ENCODE measurements around the gene GLYATL1B.
"Not testable (repeated sequence)": the region's sequence is repeated elsewhere in the genome, so short reads cannot be mapped to it uniquely, and the experiment has no call there.

Gene GLYATL1B

DNA sequence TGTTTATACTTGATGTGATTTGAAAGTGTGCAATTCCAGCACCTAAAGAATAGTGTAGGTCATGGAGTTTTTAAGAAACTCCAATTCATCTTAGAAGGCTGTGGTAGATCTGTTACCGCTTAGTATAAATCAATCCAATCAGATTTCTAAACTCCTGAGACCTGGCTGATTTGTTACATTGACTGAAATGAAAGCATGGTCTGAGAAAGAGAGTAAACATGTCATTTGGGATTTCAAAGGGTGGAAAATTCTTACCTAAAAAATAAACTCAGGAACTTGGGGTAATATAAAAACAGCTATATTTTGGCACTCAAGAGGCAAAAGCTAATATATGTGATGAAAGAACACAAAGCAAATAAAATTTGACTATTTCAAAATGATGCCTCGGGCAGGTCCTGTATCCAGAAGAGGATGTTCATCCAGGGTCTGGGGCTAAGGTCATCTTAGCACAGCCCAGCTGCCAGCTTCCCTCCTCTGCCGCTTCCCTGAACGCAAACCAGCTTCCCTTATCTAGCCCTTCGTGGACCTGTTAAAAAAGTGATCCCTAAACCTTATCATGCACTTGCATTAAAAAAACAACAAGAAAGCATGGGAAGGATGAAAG, 10.0 kb downstream of the GLYATL1B start:
- not testable (repeated sequence) for DNase-seq (ENCODE audit: low spot score)

DNA sequence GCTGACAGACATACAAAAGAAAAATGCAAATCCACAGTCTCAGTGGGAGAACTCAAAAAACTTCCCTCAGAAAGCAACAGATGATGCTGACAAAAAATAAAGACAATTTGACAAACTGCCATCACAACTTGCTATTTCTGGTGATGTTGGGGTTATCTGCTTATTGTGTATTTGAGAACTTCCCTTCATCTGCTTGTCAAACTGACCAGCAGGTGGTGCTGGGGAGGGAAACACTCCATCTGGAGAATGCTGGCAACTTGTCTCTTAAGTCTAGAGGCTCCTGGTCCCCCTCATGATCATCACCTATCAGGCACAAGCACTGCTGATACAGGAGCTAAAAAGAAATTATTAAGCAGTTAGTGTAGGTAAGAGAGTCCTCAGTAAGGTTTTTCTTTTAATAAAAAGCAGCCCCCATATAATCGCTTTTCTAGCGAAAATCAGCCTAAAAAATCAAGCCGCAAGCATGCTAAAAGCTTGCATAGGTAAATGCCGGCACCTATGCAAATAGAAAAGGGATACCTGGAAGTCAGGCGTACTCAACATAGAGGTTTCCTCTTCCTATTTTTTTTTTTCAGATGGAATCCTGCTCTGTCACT, 11.1 kb downstream of the GLYATL1B start:
- DNase-seq (ENCODE audit: low spot score): peak; percentile 54

DNA sequence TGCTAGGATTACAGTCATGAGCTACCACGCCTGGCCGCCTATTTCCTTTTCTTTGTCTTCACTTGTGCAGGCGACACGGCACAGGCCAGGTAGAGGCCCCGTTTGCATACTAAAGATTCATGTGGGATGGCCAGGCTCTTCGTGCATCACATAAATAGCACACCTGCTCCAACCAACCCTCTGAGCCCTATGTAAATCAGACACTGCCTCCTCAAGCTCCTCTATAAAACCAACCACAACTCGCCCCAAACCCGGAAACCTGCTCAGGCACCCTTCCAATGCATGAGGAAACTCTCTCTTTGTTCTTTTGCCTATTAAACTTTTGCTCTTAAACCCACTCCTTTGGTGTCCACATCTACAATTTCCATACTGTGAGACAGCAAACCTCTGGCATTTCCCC, 11.8 kb downstream of the GLYATL1B start:
- DNase-seq (ENCODE audit: low spot score): not testable (repeated sequence)

DNA sequence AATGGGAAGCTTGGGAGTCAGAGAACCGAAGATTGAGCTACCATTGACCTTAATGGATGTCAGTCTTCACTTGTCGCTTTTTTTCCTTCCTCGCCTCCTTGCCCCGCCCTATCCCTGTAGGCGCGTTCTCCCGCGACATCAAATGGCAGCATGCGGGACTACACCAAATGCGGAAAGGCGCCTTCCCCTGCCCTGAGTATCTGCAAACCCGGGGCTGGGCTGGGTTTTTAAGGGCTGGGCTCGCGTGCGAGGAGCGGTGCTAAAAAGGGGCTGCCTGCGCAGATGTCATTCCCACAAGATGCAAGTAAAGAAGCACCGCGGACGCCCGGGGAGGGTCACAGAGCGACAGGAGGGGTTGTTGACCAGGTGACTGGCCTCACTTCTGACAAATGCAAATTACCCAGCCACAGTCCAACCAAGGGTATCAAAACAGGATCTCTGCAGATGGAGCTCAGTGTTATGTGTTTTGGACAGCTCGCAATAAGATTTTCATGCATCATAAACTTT, 16.2 kb downstream of the GLYATL1B start:
- peak; percentile 27 for DNase-seq (ENCODE audit: low spot score)

DNA sequence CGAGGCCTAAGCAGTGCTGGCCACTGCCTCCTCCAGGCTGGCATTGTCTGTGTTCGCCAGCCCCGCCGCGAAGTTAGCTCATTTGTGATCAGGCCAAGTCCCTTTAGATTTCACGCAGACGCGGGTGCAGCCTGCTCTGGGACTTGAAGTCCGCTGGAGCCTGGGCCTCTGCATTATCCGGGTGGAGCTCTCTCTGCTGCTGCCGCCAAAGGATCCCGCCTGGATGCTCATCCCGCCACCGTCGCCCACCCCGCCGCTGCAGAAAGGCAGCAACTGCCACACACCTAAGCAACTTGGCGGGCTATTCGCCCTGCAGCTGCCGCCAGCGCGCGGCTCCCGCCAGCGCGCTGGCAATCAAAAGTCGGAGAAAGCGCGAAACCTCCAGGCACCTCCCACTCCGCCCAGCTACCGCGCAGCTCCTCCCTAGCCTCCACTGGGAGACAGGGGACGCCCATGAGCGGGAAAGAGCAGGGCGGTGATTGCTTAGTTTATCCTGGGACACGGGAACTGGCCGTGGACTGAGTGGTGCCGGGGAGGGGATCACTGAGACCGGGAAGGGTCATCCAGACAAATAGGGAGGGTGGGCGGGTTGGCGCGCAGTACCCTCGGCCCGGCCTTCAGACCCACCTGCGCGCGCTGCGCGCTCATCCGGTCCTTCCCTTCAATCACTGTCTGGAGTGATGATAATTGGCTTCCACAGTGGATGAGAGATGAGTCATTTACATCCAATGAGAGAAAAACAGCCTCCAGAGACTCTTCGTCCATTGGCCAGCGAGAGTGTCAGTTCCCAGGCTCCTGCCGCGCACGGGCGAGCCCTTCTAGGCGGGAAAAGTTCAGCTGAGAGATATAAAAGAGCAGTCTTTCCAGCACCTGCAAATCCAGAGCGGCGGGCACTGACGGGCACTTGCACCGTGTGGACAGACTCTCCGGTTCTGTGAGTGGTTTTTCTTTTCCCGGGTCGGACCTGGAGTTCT, 20.5 kb downstream of the GLYATL1B start, which contains the start of gene FAM111B:
TSS of gene FAM111B (plus strand) at position 875 of the 974 bp plus-strand sequence. CDS start 2,389 bp downstream, outside the sequence.
- DNase-seq (ENCODE audit: low spot score): peak; percentile 31

DNA sequence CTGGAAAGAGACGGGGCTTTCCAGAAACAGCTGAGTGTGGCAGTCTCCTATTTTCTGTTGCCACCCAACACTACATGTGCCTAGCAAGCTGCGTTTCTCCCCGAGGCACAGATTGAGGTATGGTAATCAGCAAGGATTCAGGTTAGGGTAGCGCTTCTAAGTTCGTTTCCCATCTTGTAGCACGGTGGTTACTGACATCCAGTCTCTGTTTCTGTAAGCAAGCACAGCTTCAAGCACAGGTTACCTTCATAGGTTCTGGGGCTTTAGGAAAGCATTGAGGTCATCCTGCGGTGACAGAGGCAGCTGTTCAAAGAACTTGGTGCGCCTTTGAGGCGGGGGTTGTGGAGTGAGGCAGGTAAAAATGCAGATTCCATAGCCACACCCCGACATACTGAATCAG, 21.6 kb downstream of the GLYATL1B start:
- DNase-seq (ENCODE audit: low spot score): not testable (repeated sequence)

DNA sequence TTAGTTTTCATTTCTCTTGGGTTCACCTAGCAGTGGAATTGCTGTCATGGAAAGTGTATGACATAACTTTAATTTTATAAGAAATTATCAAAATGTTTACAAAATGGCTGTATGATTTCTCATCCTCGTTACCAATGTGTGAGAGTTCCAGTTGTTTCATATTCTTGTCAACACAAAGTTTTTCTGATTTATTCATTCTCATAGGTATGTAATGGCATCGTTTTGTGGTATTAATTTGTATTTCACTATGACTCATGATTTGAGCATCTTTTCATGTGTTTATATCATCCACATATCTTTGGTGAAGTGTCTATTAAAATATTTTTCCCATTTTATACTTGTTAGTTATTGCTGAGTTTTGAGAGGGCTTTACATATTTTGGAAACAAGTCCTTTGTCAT, 26.4 kb downstream of the GLYATL1B start:
- no peak for DNase-seq (ENCODE audit: low spot score)

DNA sequence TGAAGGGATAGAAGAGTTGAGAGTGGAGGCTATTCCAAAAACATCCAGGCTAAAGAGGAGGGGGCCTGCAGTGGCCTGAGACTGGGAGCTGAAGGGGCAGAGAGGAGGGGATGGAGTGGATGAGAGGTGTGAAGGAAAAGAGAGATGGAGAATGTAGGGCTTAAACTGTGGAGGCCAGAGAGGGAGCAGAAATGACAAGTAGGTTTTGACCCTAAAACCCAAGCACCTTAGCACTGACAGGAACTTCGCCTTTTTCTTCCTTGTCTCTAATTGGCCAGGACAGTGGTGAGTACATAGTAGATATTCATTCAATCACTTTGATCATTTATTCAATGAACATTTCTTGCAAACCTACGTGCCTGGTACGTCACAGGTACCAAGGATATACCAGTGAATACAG, 28.2 kb downstream of the GLYATL1B start:
- no peak for DNase-seq (ENCODE audit: low spot score)

DNA sequence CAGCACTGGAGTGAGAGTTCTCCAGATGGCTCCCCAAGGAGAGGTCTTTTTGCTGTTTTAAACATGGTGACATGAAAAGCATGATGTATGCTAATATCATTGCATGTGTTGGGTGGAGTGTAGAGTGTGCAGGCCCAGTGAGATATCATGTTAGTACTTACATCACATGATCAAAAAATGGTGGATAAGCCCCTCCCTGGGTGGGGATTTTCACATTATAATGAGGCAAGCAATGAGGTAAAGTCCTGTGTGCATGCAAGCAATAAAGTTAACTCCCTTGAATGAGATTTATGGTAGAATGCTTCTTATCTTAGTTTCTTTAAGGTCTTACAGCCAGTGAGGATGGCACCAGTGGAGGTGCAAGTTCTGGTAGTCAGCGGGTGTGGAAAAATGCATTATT, 29.4 kb downstream of the GLYATL1B start:
- DNase-seq (ENCODE audit: low spot score): no peak

DNA sequence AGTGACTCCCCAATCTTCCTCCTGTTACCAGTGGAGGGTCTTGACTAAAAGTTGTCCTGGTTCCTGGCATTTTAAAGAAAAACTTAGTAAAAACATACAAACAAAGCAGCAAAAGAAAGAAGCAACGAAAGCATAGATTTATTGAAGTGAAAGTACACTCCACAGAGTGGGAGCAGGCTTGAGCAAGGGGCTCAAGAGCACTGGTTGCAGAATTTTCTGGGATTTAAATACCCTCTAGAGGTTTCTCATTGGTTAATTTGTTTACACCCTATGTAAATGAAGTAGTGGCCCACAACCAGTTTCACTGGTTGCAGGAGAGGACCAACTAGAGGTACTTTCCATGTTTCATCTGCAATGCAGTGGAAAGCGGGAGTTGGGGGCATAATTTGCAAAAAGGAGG, 31.7 kb downstream of the GLYATL1B start:
- no peak for DNase-seq (ENCODE audit: low spot score)

DNA sequence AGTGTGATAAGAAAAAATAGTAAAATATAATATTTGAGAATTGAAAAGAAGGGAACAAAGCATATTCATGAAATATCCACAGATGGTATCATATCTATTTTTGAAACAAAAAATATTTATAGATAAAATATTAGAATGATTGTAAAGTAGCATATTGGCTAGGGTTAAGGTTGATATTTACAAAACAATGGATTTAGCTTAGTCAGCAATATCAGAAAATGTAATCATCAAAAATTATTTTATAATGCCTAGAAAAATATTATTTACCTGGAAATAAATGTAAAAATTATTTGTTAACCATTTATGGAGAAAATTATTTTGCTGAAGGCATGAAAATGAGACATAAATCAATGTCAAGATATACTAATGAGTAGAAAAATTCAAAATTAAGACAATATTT, 33.7 kb downstream of the GLYATL1B start:
- no peak for DNase-seq (ENCODE audit: low spot score)

DNA sequence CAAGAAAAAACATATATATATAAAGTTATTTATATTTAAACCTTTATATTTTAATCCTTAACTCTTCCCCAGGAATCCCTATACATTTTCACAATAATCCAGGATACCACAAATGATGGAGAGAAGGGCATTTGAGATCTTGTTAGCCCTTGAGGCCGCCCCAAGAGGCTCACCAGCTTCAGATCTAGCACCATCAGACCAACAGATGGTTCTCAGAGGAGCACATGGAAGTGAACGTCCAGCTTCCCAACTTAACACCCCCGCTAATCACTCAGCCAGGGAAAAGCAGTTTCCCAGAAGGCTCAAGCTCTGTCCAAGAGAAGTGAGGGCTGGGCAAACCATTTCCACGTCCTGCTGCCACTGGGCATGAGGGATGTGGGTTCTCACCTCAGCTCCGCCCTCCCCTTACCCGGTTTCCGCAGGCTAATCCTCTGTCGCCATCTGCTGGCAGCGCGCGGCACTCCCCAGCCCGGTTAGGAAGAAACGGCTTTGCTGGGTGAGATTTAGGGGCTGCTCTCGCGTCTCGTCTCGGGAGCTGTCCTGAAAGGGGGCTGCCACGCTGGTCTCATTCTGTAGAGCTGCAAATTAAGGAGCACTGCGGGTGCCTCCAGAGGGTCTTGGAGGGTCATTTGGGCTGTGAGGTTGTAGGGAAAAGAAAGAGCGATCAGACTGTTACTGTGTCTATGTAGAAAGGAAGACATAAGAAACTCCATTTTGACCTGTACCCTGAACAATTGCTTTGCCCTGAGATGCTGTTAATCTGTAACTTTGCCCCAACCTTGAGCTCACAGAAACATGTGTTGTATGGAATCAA, 49.7 kb downstream of the GLYATL1B start:
- peak; percentile 78 for DNase-seq (ENCODE audit: low spot score)

DNA sequence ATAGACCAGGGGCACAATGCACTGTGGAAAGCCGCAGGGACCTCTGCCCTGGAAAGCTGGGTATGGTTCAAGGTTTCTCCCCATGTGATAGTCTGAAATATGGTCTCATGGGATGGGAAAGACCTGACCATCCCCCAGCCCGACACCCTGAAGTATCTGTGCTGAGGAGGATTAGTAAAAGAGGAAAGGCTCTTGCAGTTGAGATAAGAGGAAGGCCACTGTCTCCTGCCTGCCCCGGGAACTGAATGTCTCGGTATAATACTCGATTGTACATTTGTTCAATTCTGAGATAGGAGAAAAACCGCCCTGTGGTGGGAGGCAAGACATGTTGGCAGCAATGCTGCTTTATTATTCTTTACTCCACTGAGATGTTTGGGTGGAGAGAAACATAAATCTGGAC, 50.4 kb downstream of the GLYATL1B start:
- DNase-seq (ENCODE audit: low spot score): not testable (repeated sequence)

DNA sequence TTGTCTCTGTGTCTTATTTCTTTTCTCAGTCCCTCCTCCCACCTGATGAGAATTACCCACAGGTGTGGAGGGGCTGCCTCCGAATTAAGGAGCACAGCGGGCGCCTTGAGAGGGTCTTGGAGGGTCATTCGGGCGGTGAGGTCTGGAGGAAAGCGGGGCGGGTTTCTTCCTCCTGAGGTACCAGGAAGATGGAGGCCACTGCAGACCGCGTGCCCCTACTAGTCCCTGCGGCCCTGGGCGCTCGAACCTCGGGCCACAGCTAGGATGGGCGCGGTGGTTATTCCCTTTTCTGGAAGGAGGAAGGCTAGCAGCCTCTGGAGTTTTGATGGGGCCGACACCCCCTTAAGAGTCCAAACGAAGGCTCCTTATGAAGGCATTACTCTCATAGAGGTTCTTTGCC, 51.1 kb downstream of the GLYATL1B start:
- no peak for DNase-seq (ENCODE audit: low spot score)

DNA sequence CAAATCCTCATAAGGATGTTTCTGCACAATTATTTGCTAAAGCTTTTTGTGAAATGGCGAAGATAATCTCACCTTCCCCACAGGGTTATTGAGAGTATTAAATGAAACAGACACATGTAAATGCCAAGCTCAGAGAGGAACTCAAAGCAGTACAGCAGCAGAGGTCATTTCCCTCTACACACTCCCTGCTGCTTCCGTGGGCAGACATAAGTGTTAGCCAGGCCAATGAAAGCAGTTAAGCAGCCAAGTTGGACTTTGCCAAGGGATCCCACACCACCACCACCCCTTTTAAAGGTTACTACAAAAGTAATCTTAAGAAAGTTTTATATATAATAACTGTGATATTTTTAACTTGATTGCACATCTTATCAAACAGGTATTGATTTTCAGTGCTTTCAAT, 52.5 kb downstream of the GLYATL1B start:
- DNase-seq (ENCODE audit: low spot score): no peak

DNA sequence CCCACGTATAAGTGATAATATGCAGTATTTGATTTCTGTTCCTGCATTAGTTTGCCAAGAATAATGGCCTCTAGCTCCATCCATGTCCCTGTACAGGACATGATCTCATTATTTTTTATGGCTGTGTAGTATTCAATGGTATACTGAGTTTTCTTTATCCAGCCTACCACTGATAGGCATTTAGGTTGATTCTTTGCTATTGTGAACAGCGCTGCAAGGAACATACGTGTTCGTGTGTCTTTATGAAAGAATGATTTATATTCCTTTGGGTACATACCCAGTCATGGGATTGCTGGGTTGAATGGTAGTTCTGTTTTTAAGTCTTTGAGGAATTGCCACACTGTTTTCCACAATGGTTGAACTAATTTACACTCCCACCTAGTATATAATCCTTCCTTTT, 55.1 kb downstream of the GLYATL1B start:
- no peak for DNase-seq (ENCODE audit: low spot score)

DNA sequence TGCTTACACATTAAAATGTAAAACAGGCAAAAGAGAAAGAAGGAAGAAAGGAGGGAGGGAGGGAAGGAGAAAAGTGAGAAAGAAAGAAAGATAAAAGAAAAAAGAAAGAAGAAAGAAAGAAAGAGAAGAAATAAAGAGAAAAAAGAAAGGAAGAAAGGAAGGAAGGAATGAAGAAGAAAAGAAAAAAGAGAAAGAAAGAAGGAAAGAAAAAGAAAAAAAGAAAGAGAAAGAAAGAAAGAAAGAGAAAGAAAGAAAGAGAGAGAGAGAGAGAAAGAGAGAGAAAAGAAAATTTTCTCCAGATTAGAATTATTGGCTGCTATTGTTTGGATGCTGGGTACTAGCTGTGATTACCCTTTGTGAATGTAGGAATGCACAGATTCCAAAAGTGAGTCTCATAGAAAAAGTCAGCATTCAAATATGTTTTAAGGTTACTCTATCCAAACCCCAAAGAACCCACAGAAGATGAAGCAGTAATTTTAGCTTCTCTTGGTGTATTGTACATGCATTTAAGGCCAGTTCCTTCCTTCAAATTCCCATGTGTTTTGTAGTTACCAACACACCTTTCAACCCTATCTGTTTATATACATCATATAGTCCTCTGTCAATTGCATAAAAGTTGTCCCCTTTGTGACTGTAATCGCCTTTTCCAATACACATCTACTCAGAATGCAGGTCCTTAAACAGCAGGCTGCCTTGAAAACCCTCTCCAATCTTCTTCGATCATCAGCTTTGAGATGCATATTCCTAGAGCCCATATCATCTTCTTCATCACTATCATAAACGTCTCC, 55.8 kb downstream of the GLYATL1B start:
- peak; percentile 4 for DNase-seq (ENCODE audit: low spot score)

DNA sequence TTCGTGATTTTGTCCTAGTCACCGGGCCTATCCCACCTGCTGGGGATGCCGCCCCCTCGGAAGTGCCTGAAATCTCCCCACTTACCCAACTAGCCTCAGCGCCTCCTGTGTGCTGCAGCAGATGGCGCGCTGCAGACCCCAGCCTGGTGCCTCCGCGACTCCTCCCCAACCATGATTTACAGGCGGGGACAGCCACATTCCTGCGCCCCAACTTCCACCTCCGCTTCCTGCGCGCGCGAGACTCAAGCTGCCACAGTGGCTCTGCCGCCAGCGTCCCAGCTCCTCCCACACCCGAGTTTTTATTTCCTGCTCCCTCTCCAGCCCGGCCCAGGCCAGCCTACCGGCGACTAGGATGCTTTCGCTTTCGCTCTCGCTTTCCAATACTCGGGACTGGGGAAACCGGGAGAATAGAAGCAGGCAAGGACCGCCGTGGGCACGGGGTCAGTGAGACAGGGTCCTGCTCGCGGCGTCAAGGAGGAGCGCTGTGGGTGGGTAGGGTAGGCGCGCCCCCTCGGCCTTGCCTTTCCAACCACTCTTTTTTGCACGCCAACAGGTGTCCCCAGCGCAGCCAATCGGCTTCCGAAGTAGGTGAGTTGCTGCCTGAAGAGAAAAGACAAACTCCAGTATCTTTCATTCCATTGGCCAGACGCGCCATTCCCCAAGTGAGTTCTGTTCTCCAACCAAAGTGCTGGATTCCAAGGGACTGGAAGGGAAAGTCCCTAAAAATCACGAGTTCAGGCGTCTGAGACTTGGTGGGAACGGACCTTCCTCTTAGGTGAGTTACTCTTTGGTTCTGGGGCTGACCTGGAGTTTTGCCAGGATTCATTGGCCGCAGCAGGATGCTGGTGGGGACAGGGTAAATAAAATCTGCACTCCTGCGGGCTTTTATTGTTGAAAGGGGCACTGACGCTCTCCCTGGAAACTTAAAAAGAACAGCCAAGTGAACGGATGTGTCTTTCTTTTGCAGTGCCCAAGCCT, 56.7 kb downstream of the GLYATL1B start, which contains the start of gene FAM111A:
TSS of gene FAM111A (plus strand) at position 327 of the 978 bp plus-strand sequence. CDS start 6,017 bp downstream, outside the sequence.
- peak; percentile 71 for DNase-seq (ENCODE audit: low spot score)

DNA sequence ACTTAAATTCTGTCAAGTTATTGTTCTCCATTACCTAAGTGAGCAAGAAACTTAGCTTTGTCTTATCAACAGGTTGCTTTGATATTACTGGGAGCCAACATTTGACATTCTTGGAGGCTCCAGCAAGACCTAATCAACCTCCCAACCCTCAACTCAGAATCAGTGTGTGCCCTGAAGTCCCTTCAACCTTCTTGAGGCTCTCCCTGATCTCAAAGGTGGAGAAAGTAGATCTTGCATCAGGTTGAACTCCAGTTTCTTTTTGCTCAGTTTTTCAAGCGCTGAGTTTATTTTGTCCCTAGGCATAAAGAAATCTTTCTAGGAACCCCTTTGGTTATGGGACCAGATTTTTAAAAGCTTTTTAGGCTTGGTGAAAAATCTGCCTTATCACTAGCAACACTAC, 58.0 kb downstream of the GLYATL1B start:
- DNase-seq (ENCODE audit: low spot score): no peak

Measured in hematopoietic multipotent progenitor cell treated with erythropoietin and hydrocortisone succinate and interleukin-3 and kit ligand, for 15 days (in vitro differentiated cells).